GM21737 (cell line): ENCODE data around the gene STARD13.
"Not testable (repeated sequence)": the region's sequence is repeated elsewhere in the genome, so short reads cannot be mapped to it uniquely, and the experiment has no call there.

Source experiments
- ATAC-seq: cut with Tn5 transposase; IDR thresholded peaks from one replicate; pipeline ENCODE4 v1.9.1; 2021; ENCODE audit warnings: mild to moderate bottlenecking, moderate library complexity; ENCODE audit not compliant: unreplicated experiment

The STARD13 gene

DNA sequence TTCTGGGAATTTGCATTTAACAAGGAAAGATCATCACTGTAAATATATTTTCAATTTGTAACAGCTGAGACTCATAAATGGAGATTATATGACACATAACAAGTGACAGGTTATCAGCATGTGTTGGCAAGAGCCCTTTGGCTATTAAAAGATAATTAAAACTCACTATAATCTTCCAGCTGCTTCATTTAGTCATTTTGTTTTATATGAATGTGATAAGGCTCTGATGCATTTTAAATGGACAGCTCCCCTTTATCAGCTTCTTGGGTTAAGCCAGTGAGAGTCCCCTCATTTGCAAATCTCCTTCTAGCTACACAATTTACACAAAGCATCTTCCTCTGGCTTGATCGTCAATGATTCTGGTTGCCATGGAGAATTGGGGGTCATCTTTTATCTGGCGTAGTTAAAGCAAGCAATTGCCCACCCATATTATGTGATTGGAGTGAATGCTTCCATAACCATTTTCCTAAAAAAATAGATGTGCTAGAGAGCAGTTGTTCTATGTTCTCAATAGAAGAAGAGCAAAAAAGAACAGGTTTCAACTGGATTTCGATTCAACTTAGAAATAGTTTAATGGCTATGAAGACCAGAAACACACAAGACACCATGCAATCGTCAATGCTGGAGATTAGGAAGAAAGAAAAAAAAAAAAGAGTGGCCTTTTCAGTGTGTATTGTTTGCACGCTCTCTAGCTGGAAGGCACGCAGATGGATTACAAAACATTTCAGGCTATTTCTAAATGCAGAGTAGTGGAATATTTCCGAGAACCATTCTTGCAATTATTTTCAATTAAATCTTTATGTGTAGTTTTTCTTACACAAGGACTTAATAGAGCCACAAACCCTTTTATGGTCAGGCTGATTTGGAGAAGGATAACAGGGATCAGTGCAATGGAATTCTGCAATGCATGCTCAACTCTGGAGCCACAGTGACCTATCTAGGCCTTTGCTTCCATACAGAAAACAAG, 27.4 kb downstream of the STARD13 start:
- no peak for ATAC-seq

DNA sequence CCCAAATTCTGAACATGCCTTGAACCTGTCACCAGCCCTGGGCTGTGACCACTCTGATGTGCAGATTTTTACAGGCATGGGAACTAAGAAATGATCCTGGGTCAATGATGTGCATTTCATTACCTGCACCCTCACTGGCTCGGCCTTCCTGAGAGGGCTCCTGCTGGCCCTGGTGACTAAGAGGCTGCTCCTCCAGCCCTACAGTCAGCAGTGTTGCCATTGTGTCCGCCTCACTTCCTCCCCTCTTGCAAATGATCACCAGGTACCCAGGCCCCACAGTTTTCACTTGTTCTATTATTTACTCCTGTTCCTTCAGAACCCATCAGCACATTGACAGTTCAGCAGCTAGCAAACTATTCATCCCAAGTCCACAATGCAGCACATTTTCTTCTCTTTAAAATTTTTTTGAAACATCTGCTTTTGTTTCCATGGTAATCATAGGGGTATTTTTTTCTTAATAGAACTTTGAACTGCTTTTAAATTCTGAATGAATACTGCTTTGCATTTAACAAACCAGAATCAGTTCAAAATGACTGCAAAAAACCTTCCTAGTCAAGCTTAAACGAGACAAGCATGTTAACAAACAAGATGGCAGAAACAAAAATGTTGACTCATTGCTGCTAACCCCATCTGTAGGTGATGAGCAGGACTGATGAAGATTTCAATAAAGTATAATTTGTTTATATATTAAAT, 29.3 kb downstream of the STARD13 start:
- no peak for ATAC-seq

DNA sequence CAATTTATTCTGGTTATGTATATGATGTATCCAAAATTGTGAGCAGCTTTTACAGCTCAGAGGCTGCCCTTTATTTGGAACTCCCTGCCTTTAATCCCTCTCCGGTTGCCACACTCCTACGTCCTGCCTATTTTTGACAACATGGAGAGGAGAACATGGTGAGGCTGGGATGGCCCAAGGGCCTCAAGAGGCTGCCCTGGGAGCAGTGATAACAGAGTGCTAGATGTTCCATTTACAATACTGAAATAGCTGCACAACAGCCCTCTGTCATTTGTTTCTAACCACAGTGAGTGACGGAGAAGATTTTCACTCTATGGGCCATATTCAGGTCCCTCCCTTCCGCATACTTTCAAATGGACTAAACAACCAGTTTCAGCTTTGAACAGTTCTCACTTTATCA, 33.4 kb downstream of the STARD13 start:
- ATAC-seq: no peak

DNA sequence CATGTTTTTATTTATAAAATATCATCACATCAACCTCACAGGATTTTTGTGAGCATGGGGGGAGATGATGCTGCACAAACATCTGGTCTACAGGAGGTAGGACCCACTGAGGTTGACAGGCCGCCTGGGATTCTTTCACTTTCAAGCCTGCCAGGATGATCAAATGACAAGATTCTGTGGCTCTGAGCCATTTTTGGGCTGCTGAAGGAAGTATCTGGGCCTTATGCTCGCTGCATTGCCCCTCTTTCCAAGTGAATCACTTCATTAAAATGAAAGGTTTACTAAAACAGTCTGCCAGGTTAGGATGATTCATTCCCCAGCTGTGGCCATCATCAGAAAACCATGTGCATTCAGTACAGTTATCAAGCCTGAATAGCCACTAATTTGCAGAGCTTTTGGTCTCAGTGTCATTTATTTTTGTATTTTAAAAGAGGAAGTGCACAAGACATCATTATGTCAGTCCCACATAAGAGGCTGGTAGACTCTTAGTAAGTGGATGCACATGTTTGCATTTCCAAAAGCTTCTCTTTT, 34.4 kb downstream of the STARD13 start:
- ATAC-seq: no peak

DNA sequence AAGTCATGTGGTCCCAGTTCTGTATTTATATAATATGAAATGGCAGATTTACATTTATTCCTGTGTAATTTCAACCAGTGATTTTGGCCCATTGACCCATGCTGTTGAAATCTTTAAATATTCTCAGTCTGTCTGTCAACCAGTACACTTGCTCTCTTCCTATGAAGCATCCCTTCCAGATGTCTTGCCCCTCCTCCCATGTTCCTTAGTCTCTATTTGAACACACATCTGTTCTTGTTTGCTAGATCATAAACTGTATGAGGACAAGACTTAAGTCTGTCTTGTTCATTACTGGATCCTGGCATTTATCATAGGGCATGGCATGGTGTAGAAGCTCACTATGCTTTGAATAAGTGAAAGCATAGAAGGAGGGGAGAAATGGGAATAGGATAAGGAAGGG, 34.9 kb downstream of the STARD13 start:
- ATAC-seq: no peak

DNA sequence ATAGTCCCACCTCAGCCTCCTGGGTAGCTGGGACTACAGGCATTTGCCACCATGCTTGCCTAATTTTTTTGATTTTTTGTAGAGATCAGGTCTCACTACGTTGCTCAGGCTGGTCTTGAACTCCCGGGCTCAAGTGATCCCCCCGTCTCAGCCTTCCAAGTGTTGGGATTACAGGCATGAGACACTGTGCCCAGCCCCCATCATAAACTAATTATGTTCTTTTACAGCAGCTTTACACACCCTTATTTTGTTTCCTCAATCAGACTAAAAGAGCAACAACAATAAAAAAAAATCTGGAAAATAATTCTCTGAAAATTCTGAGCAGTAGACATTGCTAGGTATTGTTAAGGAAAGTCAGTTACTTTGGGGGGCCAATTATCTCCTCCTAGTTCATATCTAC, 35.7 kb downstream of the STARD13 start:
- no peak for ATAC-seq

DNA sequence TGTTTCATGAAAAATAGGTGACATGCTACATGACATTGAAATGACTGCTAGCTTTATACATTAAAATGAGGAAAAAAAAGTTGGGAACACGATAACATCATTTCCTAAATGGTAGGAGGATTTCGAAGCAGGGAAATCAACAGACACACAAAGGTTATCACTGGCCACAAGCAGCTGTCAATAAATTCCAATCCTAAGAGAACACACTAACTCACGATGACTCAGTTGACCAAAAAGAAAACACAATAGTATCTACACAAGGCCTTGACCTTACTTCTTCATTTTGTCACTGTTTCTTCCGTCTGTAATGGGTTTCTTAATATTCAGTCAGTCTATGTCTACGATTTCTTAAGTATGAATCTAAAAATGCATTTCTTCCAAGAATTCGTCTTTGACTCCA, 36.5 kb downstream of the STARD13 start:
- ATAC-seq: no peak

DNA sequence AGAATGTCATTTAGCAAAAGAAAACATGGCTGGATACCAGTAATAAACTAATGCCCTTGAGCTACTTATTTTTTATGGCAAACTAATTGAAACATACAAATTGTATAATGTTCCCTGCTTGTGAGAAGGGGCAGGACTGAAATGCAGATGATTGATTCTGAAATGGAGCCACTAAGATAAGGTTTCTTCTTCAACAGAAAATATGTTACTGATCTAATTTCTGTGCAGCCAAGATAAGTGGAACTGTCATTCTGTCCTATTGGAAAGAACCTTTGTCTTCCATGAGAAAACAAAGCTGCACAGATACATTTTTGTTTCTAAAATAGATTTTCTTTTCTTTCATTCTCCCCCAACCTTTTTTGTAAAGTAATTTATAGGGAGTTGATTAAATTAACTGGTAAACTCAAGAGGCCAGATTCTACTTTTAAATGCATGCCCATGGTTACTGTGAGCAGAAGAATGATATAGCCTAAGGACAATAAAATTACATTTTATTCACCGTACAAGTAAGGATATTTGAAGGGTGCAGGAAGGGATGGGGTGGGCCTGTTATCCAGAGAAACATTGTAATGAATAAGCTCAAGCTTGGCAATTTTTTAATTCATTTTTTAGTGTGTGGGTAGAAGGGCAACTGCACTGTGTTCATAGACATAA, 39.9 kb downstream of the STARD13 start:
- ATAC-seq: no peak

DNA sequence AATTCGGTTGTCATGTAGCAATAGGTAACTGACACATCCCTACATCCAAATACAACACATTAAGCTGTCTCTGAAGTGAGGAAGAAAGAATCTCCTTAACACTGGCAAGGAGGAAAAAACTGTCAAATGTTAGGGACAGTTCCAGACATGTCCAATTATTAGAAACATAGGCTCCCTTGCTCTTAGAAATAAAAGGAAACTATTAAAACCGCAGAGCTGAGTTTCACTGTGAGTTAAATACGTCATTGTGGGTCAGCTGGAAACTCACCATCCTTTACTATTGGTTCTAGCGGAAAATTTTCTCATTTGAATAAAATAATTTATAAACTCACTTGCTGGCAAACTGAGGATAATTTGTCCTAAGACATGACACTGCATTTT, 40.7 kb downstream of the STARD13 start:
- ATAC-seq: no peak

DNA sequence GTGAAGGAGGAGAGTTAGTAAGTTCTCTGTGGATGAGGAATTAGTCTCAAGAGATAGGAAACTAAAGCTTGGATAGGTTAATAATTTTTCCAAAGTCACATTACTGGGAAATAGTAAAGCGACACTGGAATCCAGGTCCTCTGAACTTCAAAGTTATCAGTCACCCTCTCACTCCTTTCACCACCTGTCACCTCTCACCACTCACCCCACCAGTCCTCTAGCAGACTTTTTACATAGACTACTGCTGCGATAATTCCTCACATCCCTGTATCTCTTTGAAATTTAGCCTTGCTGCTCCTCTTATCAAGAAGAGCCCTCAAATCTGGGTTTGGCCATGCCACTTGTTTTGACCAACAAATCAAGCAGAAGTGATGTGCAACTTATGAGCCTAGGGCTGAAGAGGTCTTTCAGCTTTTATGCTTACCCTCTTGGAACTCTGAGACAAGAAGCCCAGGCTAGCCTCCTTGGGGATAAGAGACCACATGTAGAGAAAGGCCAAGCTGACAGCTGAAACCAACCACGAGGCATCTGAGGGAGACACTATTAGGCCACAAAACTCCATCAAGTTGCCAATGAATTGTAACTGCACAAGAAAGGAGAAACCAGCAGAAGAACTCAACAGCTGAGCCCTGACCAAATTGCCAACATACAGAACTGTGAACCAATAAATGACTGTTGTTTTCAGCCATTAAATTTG, 41.2 kb downstream of the STARD13 start:
- no peak for ATAC-seq

DNA sequence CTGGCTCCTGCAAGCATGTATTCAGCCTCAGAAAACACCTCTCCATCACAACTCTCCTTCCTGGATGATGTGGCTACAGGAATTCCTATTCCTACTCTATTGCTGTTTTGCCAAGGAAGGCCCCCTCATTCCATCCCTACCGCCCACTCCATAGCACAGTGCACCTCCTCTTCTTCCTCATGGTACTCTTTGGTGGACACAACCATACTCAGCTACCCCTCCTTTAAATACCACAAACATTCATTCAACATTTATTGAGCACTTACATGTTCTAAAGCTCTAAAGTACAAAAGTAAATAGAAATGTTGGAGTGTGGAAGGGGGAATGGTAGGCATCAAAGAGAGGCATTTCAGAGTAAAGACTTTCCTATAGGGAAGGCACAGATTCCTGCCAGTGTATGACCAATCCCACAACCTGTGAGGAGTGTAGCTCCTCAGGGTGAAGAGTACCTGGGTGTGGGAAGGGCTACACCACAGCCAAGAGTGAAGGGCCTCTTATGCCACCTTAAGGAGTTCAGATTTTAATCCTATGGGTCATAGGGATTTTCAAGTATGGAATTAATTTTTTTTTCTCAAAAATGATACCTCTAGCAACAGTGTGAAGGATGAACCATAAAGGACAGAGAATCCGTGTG, 42.5 kb downstream of the STARD13 start:
- ATAC-seq: no peak

DNA sequence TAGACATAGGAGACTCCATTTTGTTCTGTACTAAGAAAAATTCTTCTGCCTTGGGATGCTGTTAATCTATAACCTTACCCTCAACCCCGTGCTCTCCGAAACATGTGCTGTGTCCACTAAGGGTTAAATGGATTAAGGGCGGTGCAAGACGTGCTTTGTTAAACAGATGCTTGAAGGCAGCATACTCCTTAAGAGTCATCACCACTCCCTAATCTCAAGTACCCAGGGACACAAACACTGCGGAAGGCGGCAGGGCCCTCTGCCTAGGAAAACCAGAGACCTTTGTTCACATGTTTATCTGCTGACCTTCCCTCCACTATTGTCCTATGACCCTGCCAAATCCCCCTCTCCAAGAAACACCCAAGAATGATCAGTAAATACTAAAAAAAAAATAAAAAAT, 43.2 kb downstream of the STARD13 start:
- not testable (repeated sequence) for ATAC-seq

DNA sequence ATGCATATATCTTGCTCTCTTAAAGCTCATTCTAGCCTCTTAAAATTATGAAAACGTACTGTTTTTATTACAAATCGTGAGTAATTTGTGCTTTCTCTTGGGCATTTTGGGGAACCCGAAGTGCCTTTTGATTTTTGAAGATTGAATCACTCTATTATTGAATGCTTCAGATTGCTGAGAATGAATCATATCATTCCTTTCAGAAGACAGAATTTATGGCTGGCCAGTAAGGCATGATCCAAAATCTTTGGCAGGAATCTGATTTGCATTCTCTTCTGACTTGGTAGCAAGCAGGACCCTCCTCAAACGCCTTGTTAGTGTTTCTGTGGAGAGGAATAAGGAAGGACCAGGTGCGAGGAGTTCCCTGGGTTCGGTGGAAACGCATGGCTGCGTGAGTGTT, 49.5 kb downstream of the STARD13 start:
- ATAC-seq: no peak

DNA sequence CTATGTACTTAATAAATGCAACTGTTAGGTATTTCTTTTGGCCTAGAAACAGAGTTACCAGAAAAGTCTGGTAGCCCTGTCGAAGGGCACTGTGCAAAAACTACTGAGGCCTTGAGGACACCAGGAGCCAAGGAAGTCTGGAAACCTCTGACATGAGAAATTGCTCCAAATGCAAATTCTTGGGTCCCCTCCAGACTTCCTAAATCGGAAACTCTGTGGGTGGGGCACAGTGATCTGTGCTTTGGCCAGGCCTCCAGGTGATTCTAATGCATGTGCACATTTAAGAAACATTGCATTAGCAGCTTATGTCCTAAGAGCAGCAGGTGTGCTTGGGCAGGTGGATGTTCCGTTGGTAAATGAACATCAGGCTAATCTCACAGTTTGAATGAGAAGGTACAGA, 50.0 kb downstream of the STARD13 start:
- ATAC-seq: no peak

DNA sequence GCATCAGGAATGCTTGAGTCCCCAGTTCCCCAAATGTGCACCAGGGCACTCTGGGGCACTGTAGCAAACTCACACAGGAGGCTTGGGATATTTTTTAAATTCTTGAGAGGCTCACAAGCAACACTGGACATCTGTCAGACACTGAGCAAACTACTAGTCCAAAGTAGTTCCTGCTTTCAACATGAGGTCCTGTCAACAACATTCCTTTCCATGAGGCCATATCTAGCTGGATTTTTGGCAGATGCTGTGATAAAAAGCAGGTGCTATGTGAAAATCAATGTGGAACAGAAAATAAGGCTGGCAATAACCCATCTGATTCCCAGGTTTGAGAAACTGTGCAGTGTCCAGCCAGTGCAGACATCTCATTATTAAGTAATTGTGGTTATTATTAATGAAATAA, 50.5 kb downstream of the STARD13 start:
- no peak for ATAC-seq

DNA sequence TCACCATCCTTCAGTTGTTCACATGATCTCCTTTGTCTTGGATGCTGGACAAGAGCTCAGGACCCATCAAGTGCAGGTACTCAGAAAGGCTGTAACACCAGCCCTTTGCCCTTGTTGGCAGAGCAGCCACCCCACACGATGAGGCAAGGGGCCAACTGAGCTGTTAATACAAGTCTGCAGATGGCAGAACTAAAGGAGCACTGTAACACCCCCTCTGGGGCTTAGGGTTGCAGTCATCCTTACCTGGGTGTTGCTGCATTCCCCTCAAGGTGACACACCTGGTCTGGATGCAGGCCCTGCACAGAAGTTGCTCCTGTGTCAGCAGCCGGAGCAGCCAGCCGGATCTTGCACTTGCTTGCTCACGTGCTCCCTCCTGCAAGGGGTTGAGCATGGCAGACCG, 52.0 kb downstream of the STARD13 start:
- ATAC-seq: no peak

DNA sequence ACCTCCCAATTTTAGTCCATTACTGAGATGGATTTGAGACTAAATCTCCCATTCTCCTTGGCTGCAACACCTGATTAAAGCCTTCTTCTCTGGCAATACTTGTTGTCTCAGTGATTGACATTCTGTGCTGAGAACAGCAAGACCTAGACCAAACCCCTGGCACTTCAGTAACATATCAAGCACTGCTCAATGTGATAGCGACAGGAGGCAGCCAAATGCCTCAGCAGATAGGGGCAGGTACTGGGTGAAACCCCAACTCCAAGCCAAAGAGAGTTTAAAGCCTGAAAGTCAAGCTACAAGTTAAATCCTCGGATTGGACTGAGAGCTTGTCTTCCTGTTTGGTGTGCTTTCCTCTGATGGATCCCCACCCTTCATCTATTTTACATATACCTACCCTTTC, 52.7 kb downstream of the STARD13 start:
- no peak for ATAC-seq

DNA sequence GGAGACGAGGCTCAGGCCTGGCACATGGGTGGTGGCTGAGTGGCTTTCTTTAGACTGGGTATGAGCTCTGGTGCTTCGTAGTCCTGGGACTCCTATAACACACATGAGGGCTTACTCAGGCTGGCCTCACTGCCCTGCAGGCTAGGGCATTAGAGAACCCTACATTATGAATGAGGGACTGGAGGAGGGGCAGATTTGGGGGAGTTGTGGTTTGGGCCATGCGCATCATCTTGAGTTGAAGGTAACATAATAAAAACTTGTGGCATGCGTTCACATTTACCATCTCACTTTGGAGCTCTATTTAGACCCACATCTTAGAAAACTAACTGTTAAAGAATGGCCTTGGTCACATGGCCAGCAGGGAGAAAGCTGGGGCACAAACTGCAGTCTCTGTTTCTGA, 54.2 kb downstream of the STARD13 start:
- no peak for ATAC-seq

DNA sequence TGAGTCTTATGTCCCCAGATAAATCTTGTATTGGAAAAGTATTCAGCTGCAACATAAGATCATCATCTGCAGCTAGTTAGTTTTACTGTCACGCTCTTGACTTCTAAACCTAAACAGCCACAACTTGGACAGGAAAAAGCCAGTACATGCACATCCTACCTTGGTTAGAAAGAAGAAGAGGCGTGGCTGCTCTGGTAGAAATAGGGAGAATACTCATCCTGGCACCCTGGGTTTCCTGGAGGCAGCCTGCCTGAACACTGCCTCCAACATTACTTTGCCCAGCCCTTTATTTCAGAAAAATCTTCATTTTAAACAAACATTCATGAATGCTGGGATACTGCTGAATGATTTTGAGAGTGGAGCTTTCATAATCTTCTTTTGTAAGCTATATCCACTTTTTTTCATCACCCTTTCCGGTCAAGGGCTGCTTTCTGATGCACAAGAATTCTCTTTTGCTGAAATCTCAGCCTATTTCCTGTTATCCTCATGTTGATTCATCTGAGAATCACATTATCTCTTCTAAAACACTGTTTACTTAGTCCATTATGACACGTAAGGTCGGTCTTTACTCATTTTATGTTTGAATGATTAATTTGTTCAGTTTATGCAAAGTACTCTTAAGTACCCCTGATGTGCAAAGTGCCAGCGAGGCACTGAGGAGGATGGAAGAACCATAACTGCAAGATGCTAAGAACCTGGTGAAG, 55.2 kb downstream of the STARD13 start:
- no peak for ATAC-seq
